Endothelial cell (in vitro differentiated cells): ENCODE measurements around the gene ZC3H12C. TPM values are rescaled to one million over a fixed set of nuclear protein-coding genes. Genes with fewer than 3 reads are reported as not detected.

ENCODE experiments used
- DNase-seq: peaks from one replicate; pipeline ENCODE4 v3.0.0; 2021; ENCODE audit warnings: low spot score
- H3K27ac Mint-ChIP-seq: one replicate; pipeline ENCODE4 v1.8.0; 2021; ENCODE audit warnings: mixed read lengths, inconsistent platforms; ENCODE audit not compliant: unreplicated experiment
- H3K27me3 Mint-ChIP-seq: one replicate; pipeline ENCODE4 v1.8.0; 2021; ENCODE audit warnings: mild to moderate bottlenecking, moderate library complexity, mixed read lengths, inconsistent platforms; ENCODE audit not compliant: unreplicated experiment
- H3K36me3 Mint-ChIP-seq: one replicate; pipeline ENCODE4 v1.8.0; 2021; ENCODE audit warnings: mild to moderate bottlenecking, low read depth, mixed read lengths, inconsistent platforms; ENCODE audit not compliant: unreplicated experiment
- H3K4me1 Mint-ChIP-seq: one replicate; pipeline ENCODE4 v1.8.0; 2021; ENCODE audit warnings: mild to moderate bottlenecking, mixed read lengths, inconsistent platforms; ENCODE audit not compliant: unreplicated experiment
- H3K4me3 Mint-ChIP-seq: one replicate; pipeline ENCODE4 v1.8.0; 2021; ENCODE audit warnings: mild to moderate bottlenecking, mixed read lengths, inconsistent platforms; ENCODE audit not compliant: unreplicated experiment
- H3K9me3 Mint-ChIP-seq: one replicate; pipeline ENCODE4 v1.8.0; 2021; ENCODE audit warnings: mixed read lengths, inconsistent platforms; ENCODE audit not compliant: unreplicated experiment
- CTCF ChIP-seq: fragments of 200-600 bp; sonication (generic); IDR thresholded peaks from one replicate; pipeline ENCODE4 v1.5.0; 2021; ENCODE audit warnings: antibody characterized with exemption; ENCODE audit not compliant: unreplicated experiment
- total RNA-seq: library from RNA; stranded (reverse); fragmentation: NEBNext Ultra II Directional; extraction: Animal tissue kit (Norgen Biotek cat#: 25700); gene quantifications from one replicate; pipeline ENCODE4 v1.2.1, GENCODE V29; 2021; ENCODE audit not compliant: unreplicated experiment

Gene ZC3H12C
- total RNA-seq, 1 donor from 2014 or later, result 6.4 TPM

- Mint-ChIP-seq H3K27me3 (no peaks in the 10 kb centered on the region), H3K4me1 (no peaks in the 10 kb centered on the region)
Observed at GRCh38 chr11:110153474-110153873, 60.3 kb downstream of the ZC3H12C start.

GRCh38 chr11:110156503-110156902, 63.3 kb downstream of the ZC3H12C start:
- H3K9me3 Mint-ChIP-seq, result no peaks in the 10 kb centered on the region
- no peak for TF ChIP-seq CTCF
- no peaks in the 10 kb centered on the region for H3K4me1 Mint-ChIP-seq
- peaks cover 5% of the 10 kb centered on the region for H3K36me3 Mint-ChIP-seq
- H3K4me3 Mint-ChIP-seq, result no peak overlapping the region
- H3K27me3 Mint-ChIP-seq, result no peaks in the 10 kb centered on the region
- H3K27ac Mint-ChIP-seq, result no peak overlapping the region
- DNase-seq, result no peak

More at GRCh38 chr11:110153474-110153873, 60.3 kb downstream of the ZC3H12C start:
- H3K27ac Mint-ChIP-seq, result no peak overlapping the region
- TF ChIP-seq CTCF, result no peak
- H3K4me3 Mint-ChIP-seq, result no peak overlapping the region
- peaks cover 5% of the 10 kb centered on the region for H3K36me3 Mint-ChIP-seq
- DNase-seq, result no peak
- H3K9me3 Mint-ChIP-seq, result no peaks in the 10 kb centered on the region

GRCh38 chr11:110158317-110159200, 65.4 kb downstream of the ZC3H12C start:
- Mint-ChIP-seq H3K36me3 (peaks cover 5% of the 10 kb centered on the region), H3K27ac (no peak overlapping the region)

GRCh38 chr11:110159476-110159875, 66.3 kb downstream of the ZC3H12C start:
- no peak for DNase-seq
- no peaks in the 10 kb centered on the region for H3K9me3 Mint-ChIP-seq
- H3K27ac Mint-ChIP-seq, result no peak overlapping the region
- H3K36me3 Mint-ChIP-seq, result peaks cover 5% of the 10 kb centered on the region
- H3K4me3 Mint-ChIP-seq, result no peak overlapping the region
- TF ChIP-seq CTCF, result no peak
- no peaks in the 10 kb centered on the region for H3K27me3 Mint-ChIP-seq
- H3K4me1 Mint-ChIP-seq, result no peaks in the 10 kb centered on the region

More at GRCh38 chr11:110158317-110159200, 65.4 kb downstream of the ZC3H12C start:
- H3K4me1 Mint-ChIP-seq, result no peaks in the 10 kb centered on the region
- DNase-seq, result no peak
- H3K4me3 Mint-ChIP-seq, result no peak overlapping the region
- no peaks in the 10 kb centered on the region for H3K27me3 Mint-ChIP-seq
- H3K9me3 Mint-ChIP-seq, result no peaks in the 10 kb centered on the region
- TF ChIP-seq CTCF, result no peak

- DNase-seq, result no peak
- H3K9me3 Mint-ChIP-seq, result no peaks in the 10 kb centered on the region
- H3K36me3 Mint-ChIP-seq, result peaks cover 7% of the 10 kb centered on the region
- no peak for TF ChIP-seq CTCF
- H3K4me3 Mint-ChIP-seq, result no peak overlapping the region
- no peak overlapping the region for H3K27ac Mint-ChIP-seq
- H3K4me1 Mint-ChIP-seq, result no peaks in the 10 kb centered on the region
- no peaks in the 10 kb centered on the region for H3K27me3 Mint-ChIP-seq
Observed at GRCh38 chr11:110160016-110160415, 66.8 kb downstream of the ZC3H12C start.
